Activated CD8-positive, alpha-beta T cell treated with anti-CD3 and anti-CD28 coated beads for 36 hours (primary cell): ENCODE measurements around the gene MEG3. TPM values are rescaled to one million over a fixed set of nuclear protein-coding genes. Genes with fewer than 3 reads are reported as not detected.

Source experiments
- ATAC-seq: fragments of 200-7000 bp; cut with Tn5 transposase; one replicate; pipeline ENCODE4 v1.10.0; 2021; ENCODE audit warnings: mild to moderate bottlenecking, moderate library complexity
- CTCF ChIA-PET: fragments of 350-600 bp; sonication (Branson Sonifier 250); formaldehyde crosslinking; loops from one replicate; lab custom pipeline; 2021; ENCODE audit warnings: antibody characterized with exemption; lab: Charles Lee
- POLR2A ChIA-PET: fragments of 350-600 bp; sonication (Branson Sonifier 250); formaldehyde crosslinking; loops from one replicate; lab custom pipeline; 2021; ENCODE audit warnings: antibody characterized with exemption; lab: Charles Lee
- DNase-seq: peaks from one replicate; pipeline ENCODE4 v3.0.0-alpha.2; 2020
- H3K27ac Mint-ChIP-seq: one replicate; pipeline ENCODE4 v1.8.0; 2021; ENCODE audit warnings: mild to moderate bottlenecking, mixed read lengths
- H3K27me3 Mint-ChIP-seq: one replicate; pipeline ENCODE4 v1.8.0; 2021; ENCODE audit warnings: mixed read lengths
- H3K36me3 Mint-ChIP-seq: one replicate; pipeline ENCODE4 v1.8.0; 2021; ENCODE audit warnings: low read depth, mixed read lengths
- H3K4me1 Mint-ChIP-seq: one replicate; pipeline ENCODE4 v1.8.0; 2021; ENCODE audit warnings: low read depth, mixed read lengths
- H3K4me3 Mint-ChIP-seq: one replicate; pipeline ENCODE4 v1.8.0; 2021; ENCODE audit warnings: mild to moderate bottlenecking, moderate library complexity, mixed read lengths
- H3K9me3 Mint-ChIP-seq: one replicate; pipeline ENCODE4 v1.8.0; 2021; ENCODE audit warnings: mixed read lengths
- CTCF ChIP-seq: fragments of 200-600 bp; IDR thresholded peaks from one replicate; pipeline ENCODE4 v1.8.0; 2022; ENCODE audit warnings: antibody characterized with exemption, mild to moderate bottlenecking
- intact Hi-C: fragments of 100-400 bp; cut with micrococcal nuclease; formaldehyde crosslinking; loops from one replicate; pipeline ENCODE4 v1.10.0; 2022
- total RNA-seq, 2 experiments: library from RNA; stranded (reverse); gene quantifications; one replicate each; pipeline ENCODE4 v1.2.3, GENCODE V29; 2021

The MEG3 gene
- total RNA-seq, 2 experiments from 2014 or later, result not detected

- POLR2A ChIA-PET, result no interaction called here
- H3K4me3 Mint-ChIP-seq, result no peak overlapping the region
- intact Hi-C loops, result no loop called here
- DNase-seq (no peak), ATAC-seq (no peak)
- H3K27me3 Mint-ChIP-seq, result no peaks in the 10 kb centered on the region
- CTCF ChIA-PET, result no interaction called here
- H3K4me1 Mint-ChIP-seq, result no peaks in the 10 kb centered on the region
- H3K36me3 Mint-ChIP-seq, result no peaks in the 10 kb centered on the region
- no peak for TF ChIP-seq CTCF
- no peak overlapping the region for H3K27ac Mint-ChIP-seq
- no peaks in the 10 kb centered on the region for H3K9me3 Mint-ChIP-seq
Measured at GRCh38 chr14:100782516-100783320, 43.2 kb upstream of the MEG3 start.

- TF ChIP-seq CTCF, result no peak
- POLR2A ChIA-PET, result no interaction called here
- Mint-ChIP-seq H3K27me3 (no peaks in the 10 kb centered on the region), H3K4me3 (no peak overlapping the region), H3K27ac (no peak overlapping the region), H3K36me3 (no peaks in the 10 kb centered on the region), H3K9me3 (no peaks in the 10 kb centered on the region), H3K4me1 (no peaks in the 10 kb centered on the region)
- DNase-seq (no peak), ATAC-seq (no peak)
- intact Hi-C loops, result no loop called here
- CTCF ChIA-PET, result no interaction called here
Measured at GRCh38 chr14:100783630-100784370, 42.1 kb upstream of the MEG3 start.

GRCh38 chr14:100784523-100785337 lies 41.2 kb upstream of the MEG3 start:
- ATAC-seq, result no peak
- TF ChIP-seq CTCF, result no peak
- H3K4me1 Mint-ChIP-seq, result no peaks in the 10 kb centered on the region
- intact Hi-C loops, result no loop called here
- no peaks in the 10 kb centered on the region for H3K9me3 Mint-ChIP-seq
- ChIA-PET CTCF (no interaction called here), POLR2A (no interaction called here)
- no peak for DNase-seq
- H3K27ac Mint-ChIP-seq, result no peak overlapping the region
- no peak overlapping the region for H3K4me3 Mint-ChIP-seq
- no peaks in the 10 kb centered on the region for H3K36me3 Mint-ChIP-seq
- no peaks in the 10 kb centered on the region for H3K27me3 Mint-ChIP-seq

GRCh38 chr14:100785338-100785615 lies 40.6 kb upstream of the MEG3 start:
- ChIA-PET POLR2A (no interaction called here), CTCF (no interaction called here)
- Mint-ChIP-seq H3K27me3 (no peaks in the 10 kb centered on the region), H3K4me1 (no peaks in the 10 kb centered on the region), H3K27ac (no peak overlapping the region), H3K4me3 (no peak overlapping the region), H3K9me3 (no peaks in the 10 kb centered on the region), H3K36me3 (no peaks in the 10 kb centered on the region)
- DNase-seq, result no peak
- intact Hi-C loops, result no loop called here
- no peak for ATAC-seq
- no peak for TF ChIP-seq CTCF
